ENCODE data around the gene UBA6.

DNA sequence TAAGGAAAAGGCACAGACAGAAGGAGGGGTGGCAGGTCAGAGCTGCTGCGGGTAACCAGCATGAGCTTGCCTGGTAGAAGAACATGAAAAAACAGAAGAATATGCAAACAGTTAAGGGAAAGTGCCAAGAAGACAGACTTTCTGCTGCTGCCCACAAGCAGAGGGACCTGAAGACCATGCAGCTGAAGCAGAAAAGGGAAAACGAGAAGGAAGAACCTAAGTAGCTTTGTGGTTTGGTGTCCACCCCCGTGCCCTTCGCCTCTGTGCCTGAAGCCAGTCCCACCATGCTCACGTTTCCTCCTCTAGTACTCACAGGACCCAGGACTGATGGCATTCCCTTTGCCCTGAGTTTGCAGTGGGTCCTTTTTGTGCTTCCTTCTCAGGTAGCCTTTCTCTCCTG lies 62.8 kb downstream of the UBA6 start:
- TF ChIP-seq MAZ (IDR thresholded peaks at IDR 0.05; ENCODE audit: borderline replicate concordance, low read depth, low read length) (no peak), POLR2A (IDR thresholded peaks at IDR 0.05; ENCODE audit: low read depth, low read length) (no peak), CTCF (conservative IDR thresholded peaks at IDR 0.05; ENCODE audit: low read depth, low read length) (no peak), CEBPB (IDR thresholded peaks at IDR 0.05; ENCODE audit: low read depth, low read length) (no peak), BHLHE40 (IDR thresholded peaks at IDR 0.05; ENCODE audit: low read depth, low read length) (no peak), FOS (IDR thresholded peaks at IDR 0.05; ENCODE audit: low read depth, low read length) (no peak), RAD21 (IDR thresholded peaks at IDR 0.05; ENCODE audit: low read length) (no peak), RFX5 (IDR thresholded peaks at IDR 0.05; ENCODE audit: low read depth, low read length) (no peak), RCOR1 (IDR thresholded peaks at IDR 0.05; ENCODE audit: insufficient replicate concordance, low read length) (no peak)
- TF ChIP-seq, protein P1, sequence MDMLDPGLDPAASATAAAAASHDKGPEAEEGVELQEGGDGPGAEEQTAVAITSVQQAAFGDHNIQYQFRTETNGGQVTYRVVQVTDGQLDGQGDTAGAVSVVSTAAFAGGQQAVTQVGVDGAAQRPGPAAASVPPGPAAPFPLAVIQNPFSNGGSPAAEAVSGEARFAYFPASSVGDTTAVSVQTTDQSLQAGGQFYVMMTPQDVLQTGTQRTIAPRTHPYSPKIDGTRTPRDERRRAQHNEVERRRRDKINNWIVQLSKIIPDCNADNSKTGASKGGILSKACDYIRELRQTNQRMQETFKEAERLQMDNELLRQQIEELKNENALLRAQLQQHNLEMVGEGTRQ (IDR thresholded peaks at IDR 0.05; ENCODE audit: low read depth, low read length): no peak
- TF ChIP-seq, protein P2, sequence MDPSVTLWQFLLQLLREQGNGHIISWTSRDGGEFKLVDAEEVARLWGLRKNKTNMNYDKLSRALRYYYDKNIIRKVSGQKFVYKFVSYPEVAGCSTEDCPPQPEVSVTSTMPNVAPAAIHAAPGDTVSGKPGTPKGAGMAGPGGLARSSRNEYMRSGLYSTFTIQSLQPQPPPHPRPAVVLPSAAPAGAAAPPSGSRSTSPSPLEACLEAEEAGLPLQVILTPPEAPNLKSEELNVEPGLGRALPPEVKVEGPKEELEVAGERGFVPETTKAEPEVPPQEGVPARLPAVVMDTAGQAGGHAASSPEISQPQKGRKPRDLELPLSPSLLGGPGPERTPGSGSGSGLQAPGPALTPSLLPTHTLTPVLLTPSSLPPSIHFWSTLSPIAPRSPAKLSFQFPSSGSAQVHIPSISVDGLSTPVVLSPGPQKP (IDR thresholded peaks at IDR 0.05; ENCODE audit: borderline replicate concordance, low read depth, low read length): no peak
